GM18909 (cell line): ENCODE data around the gene HMCN1.

ENCODE experiments used
- ATAC-seq: cut with Tn5 transposase; IDR thresholded peaks from one replicate; pipeline ENCODE4 v1.9.1; 2021; ENCODE audit warnings: mild to moderate bottlenecking; ENCODE audit not compliant: unreplicated experiment, poor library complexity

The HMCN1 gene

DNA sequence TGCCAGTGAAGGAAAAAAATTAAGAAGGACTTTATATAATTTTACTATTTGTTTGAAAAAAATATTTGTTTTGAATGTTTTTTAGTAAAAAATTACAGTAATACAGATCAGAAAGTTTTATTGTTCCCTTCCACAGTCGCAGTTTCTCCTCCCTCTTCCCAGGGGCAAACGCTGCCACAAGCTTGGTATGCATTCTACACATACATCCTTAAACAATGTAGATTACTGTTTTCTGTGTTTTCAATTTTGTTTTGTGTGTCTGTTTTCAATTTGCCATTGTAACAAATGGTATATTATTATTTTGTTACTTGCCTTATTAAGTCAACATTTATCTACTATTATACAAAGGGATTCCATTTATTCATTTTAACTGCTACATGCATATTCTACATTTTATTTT lies 257.1 kb downstream of the HMCN1 start:
- no peak for ATAC-seq

DNA sequence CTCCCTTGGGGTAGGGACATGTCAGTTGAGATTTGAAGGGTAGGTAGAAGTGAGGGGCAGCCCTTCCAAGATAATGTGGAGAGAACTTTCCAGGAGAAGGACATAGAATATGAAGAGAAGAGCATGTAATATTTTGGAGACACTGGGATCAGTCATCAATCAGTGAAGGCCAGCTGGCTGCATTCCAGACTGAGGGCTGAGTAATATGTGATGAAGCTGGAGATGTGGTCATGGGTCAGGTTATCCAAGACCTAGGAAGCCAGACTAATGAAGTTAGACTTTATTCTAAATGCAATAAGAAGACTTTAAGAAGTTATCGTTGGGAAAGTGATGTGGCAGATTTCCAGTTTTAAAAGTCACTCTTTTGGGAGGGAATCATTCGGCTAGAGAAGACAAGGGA lies 262.0 kb downstream of the HMCN1 start:
- no peak for ATAC-seq

DNA sequence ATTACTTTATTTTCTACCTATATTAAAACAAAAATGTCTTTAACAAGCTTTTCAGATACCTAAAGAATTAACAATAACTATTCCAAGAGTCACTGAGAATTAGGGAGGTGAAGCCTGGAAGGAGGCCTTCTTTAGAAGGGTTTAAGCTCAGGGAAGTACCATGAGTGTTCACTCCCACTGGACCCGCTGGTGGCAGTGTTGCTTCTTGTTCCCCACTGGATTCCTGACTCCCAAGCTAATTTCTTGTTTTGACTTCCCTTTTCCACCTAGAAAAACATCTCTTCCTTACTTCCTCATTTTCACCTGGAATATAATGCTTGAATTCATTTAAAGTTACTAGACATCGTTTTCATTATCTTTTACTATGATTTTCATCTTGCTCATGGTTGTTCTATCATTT lies 264.2 kb downstream of the HMCN1 start:
- ATAC-seq, result no peak

DNA sequence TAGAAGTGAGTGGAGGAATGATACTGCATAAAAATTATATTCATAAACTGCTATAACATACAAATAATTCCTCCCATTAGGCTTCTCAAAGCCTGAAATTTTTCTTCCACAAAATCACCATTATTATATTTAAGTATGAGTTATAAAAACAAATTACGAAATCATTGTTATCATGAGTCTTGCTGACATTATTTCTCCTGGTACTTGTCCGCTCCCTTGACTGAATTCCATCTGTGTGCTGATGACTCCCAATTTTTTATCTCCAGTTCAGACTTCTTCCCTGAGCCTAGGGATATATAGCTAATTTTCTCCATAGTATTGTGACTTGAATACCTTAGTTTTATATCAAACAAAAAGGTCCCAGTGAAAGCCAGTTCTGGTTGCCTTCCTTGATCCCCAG lies 268.2 kb downstream of the HMCN1 start:
- no peak for ATAC-seq

DNA sequence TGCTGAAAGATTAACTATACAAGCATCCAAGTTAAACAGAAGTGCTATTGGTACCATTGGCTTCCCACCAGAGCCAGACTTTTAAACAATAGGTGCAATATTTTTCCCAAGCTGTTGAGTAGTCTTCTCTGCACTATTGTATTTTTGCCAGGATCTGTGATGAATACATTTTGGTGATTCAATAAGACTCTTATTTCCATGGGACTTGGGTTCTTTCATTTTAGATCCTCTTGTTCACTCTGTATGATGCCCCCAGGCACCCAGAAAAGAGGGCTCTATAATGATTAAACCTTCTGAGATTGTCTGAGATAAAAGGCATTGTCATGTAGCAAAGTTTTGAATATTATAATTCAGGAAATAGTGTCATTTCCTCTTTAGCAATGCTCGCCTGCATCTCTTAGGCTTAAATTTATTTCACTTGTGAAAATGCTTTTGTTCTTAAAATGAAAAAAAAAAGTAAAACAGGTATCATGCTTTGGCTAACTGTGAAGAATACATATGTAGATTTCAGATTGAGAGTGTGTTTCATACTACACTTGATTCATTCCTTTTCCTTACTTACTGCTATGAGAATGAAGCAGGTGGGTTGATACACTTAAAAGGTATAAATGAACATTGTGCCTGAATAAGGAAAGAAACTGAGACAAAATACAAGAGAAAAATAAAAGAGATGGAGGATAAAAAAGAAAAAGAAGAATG lies 275.0 kb downstream of the HMCN1 start:
- ATAC-seq, result no peak

DNA sequence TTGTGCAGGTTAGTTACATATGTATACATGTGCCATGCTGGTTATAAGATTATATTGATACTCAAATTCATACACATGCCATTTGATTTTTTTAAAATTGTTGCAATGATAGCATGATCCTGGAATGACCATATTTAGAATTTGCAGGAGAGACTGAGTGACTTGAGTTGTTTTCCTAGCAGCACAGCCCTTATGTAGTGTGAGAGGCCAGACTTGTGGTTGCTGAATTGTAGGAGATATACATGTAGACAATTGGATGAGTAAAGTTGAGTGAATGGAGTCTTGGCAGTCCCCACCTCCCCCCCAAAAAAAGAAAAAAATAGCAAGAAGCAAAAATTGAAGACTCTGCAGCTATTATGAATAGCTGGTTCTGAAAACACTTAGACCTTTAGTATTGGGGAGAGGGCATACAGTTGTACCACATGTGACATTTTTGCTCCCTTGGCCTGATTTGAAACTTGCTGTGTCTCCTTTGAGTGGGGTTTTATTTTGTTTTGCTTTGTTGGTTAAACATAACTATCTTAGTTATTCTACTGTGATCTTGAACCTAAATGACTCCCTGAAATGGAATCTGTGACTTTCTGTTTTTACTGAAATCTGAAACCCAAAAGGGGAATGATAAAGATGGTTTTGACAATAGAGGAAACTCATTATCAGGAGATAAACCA lies 280.3 kb downstream of the HMCN1 start:
- ATAC-seq, result no peak

DNA sequence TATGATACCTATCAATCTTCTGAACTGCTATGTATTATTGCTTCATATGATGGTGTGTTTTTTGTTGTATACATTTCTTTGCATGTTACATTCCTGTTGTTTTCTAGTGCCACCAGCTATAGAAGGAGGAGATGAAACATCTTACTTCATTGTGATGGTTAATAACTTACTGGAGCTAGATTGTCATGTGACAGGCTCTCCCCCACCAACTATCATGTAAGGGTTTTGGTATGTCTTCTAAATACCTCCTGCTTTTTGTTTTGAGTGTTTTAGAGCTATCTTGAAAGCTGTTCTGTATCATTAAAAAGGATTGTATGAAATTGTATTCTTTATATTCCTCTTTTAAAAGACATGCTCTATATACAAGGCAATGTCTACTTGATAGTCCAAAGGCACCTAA lies 282.7 kb downstream of the HMCN1 start:
- no peak for ATAC-seq

DNA sequence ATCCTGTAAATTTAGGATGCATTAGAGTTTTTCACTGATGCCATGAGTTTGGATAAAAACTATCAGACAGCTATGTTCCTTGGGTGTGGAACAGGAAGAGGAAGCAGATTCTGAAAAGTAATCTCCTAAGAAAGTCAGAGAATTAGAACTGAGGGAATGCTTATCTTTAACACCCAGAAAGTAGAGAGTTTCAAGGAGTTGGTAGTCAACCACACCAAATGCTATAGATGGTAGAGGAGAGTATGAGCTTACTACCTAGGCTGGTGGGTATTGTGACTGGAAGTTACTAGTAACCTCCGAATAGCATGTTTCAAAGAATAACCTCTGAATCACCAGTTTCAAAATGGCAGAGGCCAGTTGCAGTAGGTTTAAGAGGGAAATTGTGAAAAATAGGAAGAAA lies 288.0 kb downstream of the HMCN1 start:
- ATAC-seq, result no peak

DNA sequence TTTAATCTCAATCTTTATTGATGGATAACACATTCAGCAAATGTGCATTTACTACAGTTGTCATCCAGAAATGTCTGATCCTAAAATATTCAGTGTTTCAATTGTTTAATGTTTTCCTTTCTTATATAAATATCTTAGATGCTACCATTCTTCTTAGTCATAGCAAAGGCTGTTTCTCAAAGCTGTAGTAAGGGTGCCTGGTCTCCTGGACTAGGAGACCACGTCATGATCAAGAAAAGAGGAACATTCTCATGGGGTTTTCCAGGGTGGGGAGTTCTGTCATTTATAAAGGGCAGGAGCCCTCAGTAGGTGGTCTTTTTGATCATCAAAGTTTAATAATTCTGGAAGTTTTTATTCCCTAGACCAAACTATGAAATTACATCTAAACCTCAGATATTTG lies 292.8 kb downstream of the HMCN1 start:
- ATAC-seq, result no peak

DNA sequence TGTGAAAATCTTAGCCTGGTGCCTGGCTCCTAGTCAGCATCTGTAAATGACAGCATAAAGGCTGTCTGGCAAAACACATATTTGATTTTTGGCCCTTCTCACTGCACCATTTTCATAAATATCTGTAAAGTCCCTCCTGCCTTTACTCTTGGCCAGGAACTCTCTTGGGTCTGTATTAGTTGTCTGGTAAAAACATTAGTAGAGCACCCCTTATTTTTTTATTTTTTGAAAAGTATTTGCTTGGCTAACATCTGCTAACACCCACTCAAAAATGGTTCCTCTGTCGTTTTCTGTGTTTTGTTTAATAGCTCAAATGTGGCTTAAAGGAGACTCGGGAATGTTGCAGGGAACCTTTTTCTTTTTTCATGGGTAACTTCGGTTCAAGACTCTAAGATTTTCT lies 293.4 kb downstream of the HMCN1 start:
- no peak for ATAC-seq

DNA sequence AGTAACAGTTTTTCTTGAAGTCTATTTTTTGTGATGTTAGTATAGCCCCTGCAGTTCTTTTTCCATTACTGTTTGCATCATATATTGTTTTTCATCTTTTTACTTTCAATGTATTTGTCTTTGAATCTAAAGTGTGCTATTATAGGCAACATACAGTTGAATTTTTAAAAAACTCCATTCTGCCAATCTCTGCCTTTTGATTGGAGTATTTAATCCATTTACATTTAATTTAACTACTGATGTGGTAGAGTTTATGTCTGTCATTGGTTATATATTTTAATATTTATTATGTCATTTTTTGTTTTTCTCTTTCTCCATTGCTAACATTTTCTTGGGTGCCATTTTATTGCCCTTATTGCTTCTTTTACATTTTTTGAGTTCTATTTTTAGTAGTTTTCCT lies 296.3 kb downstream of the HMCN1 start:
- ATAC-seq, result no peak

DNA sequence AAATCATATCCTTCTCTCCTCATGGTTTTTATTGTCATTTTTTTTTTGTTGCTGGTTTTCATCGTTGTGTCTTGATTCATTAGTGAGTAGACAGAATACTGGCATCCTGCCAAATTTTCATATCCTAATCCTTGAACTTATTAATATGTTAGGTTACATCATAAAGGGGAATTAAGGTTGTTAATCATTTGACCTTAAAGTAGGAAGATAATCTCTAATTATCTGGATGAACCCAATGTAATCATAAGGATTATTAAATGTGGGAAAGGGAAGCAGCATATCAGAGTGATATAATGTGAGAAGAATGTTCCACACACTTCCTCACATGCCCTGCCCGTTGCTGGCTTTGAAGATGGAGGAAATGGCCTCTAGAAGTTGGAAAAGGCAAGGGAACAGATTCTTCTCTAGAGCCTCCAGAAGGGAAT lies 299.7 kb downstream of the HMCN1 start:
- no peak for ATAC-seq

DNA sequence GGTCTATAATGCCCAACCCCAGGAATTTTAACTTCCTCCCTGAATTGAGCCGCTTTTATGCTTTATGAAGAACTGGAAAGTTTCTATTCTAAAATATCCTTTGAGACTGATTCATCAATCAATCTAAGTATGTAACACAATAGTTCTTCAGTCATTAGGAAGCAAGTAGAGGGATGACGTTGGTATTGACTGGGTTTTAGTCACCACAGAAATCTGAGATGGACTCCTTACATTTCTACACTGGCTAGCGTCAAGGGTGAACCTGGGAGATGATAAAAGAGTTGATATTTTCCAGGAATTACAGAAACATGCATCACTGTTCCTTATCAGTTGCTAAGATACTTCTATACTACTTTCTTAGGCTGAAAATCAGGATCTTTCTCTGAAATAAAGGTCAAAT lies 308.0 kb downstream of the HMCN1 start:
- no peak for ATAC-seq

DNA sequence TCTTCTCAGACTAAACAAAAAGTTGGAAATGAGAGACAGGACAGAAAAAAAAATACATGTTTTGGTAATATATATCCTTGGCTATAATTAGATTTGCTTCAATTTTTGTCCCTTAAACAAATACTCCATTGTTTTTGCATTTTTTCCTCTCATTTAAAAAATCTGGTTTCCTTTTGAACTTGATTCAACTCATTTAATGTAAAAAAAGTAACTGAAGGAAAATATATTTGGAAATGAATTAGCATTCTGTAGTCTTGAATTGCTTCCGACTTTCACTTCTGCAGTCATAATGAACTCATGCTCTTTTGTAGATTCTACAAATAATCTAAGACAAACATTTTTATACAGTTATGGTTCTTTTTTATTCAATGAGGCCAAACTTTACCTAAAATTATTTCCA lies 309.1 kb downstream of the HMCN1 start:
- no peak for ATAC-seq

DNA sequence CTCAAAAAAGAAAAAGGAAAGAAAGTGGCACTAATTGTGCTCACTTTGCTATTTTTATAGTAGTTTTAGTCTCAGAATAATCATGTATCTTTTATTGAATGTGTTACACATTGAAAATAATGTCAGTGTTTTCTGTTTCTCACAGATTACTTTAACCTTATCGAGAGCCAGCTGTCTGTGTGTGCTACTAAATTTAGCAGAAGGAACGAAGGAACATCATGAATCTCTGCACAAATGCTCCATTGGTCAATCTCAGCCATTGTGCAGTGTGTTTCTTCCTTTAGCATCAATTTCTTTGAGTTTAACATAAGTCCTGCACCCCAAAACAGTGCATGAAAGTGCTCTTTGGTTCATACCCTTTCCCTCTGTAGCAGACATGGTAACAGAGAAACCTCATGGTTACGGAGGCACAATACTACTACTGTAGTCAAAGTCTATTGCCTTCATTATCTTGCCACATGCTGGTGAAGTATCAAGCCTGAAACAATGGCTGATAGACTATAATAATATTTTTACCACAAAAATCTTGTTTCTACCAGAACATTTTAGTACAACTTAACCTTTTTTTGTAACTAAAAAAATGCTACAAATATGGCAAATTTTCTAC lies 310.0 kb downstream of the HMCN1 start:
- no peak for ATAC-seq

DNA sequence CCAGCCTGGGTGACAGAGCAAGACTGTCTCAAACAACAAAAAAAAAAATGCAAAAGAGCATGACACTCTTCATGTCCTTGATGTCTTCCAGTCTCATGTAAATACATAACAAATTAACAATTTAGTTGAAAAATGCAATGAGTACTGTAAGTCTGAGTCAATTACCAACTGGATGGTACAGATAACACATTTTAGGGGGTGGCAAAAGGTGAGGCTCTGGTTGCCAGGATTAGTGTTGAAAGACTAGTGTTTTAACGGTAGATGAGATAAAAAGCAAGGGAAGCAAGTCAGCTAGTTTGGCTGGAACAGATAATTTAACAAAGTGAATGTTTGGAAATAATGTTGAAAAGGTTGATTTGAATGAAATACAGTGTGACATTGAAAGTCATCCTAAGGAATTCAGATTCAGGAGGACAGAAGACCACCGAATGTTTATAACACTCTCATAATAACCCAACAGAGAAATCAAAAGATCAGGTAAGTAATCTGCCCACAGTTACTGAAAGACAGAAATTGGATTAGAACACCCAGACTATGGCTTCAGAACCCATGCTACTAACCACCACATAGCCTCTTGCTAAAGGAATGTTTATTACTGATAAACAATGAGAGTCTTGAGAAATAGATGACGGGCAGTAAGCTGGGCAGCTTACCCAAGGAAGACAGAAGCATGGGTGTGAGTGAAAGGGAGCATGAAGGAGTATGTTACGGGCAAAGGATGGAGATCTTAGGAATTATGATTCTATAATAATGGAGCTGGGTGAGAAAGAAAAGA lies 312.4 kb downstream of the HMCN1 start:
- ATAC-seq, result no peak

DNA sequence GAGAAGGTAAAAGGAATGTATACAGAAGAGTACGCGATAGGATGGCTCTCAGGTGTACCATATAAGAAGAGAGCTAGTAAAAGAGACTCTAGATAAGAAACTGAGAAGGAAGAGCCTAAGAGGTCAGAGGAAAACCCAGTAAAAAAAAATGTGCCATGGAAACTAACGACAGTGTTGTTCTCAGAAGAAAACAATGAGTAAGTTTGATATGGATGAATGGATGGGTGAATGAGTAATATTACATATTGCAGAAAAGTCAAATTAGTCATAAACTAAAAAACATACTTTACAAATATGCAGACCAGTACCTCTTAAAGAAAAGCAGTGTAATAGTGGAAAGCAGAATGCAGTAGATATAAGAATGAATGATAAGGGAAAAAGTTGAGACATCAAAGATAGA lies 316.2 kb downstream of the HMCN1 start:
- no peak for ATAC-seq

DNA sequence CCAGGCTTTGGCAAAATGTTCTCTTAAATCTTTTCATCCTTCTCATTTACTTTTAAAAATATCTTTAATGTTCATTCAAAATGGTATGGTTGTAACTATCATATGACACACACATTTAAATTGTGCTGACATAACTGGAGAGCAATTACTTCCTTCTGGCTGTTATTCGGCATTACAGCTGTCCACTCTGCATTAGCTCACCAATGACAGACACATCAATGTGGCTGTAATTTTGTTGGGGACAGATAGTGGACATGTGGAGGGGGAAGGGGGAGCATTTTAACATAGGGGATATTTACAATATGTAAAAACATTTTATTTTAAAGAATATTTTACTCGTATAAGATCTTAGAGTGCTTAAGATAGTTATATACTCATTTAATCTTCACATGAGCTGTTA lies 319.8 kb downstream of the HMCN1 start:
- no peak for ATAC-seq

DNA sequence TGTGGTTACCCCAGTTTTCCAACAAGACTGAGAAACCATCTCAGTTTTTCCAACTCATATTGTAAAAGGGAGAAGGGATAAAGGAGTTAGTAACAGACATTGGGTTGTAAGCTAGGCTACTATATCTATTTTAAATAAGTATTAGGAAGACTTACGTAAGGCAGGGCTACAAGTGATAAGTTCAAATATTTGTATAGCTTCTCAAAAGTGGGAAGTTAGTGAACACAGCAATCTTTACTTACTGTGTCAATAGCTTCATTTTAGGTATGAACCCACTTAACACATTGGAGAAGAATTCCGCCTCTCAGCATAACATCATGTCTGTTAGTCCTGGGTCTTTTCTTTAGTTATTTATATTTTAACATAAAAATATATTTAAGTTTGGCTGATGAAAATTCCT lies 320.7 kb downstream of the HMCN1 start:
- ATAC-seq, result no peak

DNA sequence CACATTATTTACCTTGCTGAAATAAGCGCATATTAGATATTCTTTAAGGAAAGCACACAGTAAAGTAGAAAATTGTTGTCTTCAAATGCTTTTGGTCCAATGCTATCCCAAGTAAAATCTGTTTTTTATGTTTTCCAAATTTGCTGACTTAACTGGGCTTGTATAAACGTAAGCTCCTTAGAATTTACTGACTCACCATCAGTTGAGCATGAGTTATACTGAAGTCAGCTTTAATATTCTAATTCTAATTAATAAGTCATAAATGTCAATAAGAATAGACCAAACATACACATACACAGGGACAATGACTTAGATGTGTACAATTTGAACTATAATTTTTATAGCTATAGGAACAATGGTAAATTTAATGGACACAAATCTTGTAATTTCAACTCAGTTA lies 321.7 kb downstream of the HMCN1 start:
- no peak for ATAC-seq

DNA sequence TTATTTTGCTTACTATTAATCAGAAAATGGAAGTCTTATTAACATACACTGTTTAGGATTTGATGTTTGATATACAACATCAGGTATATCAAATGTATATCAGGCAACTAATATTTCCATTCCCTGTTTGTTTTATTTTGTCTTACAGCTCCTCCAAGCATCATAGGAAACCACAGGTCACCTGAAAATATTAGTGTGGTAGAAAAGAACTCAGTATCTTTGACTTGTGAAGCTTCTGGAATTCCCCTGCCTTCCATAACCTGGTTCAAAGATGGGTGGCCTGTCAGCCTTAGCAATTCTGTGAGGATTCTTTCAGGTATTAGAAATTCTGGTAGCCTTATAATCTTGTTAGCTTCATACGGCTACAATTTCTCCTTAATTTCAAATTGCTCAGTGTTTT lies 322.9 kb downstream of the HMCN1 start:
- no peak for ATAC-seq
